Stimulated activated CD4-positive, alpha-beta T cell treated with anti-CD3 and anti-CD28 coated beads, Interleukin-15, amount 100 ng/mL, for 48 hours (primary cell): ENCODE measurements around the gene NNAT.

ENCODE experiments used
- DNase-seq, 2 donors: peaks; one replicate each; pipeline ENCODE4 v3.0.0-alpha.2; 2020; ENCODE audit warnings: low read depth in 2 of 2

The NNAT gene

DNA sequence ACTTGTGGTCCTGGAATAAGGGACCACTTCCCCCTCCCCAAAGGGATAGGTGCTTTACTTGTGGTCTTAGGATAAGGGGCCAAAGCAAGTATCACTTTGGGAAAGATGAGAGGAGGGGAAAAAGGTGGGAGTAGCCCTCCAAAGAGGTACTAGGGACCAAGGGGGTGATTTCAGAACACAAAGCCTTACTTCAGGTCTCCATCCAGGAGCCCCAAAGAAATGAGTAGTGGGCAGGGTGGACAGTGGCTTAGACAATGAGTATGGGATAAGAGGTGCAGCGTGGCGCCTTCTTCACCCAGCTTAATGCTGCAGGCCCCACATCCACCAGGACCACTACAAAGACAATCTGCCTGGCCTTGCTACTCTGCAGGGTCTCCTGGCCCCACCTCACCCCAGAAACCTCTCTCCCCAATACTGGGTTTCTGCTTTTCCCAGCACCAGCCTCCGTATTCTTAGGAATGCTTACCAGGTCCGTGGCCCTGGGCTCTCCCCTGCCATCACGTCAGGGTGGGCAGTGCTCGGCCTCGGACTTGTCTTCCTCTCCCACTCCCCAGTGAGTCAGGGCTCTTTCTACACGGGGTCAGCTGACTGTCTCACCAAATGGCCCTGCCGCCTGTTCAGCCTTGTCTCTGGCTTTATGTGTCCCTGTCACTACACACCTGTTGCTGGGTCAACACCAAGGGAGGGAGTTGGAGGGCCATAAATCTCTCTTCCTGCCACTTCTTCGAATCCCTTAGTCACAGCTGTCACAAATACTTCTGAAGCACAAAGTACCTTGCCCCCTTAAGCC, 3.1 kb downstream of the NNAT start:
- no peak for DNase-seq

DNA sequence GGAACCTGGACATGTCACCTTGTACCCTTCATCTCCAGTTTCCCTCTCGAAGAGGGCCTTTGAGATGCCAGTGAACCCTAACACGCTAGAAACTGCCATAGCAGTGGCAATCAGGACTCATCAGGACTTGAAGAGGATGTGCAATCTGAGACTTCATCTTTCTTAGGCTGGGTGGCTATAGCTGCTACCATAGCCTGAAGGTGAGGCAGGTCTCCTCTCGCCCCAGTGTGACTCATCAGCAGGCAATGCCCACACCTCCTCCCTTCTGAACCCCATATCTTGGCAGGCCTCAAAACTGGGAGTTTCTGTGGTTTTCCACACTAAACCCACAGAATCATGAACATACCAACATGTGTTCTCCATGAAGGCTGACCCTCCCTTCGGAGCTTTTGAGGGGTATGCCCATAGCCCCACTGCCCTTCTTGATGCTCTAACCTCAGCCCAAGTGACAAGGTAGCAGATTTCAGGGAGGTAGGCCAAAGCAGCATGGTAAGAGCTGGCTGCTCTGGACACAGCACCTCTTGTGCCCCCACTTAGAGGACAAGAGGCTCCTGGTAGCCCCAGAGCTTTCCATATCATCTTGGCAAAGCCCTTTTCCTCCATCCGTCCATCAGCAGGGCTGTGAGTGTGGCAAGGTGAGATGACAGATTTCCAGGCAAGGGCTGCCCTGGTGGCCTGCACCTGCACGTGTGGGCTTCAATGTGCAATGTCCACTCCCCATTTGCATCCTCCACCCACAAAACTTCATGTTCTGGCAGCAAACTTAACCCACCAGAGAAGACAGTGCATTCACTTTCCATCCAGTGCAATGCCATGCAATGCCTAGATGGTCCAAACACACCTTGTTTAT, 4.0 kb downstream of the NNAT start:
- DNase-seq = no peak

DNA sequence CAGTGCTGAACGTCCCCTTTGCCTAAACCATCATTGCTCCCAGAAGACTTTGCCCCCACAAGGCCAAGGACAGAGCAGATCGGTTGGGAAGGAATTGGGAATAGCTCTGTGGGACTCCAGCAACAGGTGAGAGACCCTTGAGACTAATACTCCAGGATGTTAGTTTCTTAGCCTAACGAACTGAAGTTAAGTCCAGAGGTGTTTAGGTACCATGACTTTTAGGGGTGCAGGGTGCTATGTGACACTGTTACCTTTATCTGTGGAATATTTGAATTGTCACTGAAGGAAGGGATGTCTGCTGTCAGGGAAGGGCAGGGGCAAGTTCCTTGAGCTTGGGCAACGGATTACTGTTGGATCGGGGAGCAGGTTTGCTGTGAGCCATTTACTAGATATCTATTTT, 4.8 kb downstream of the NNAT start:
- no peak for DNase-seq

- no peak for DNase-seq
Measured at GRCh38 chr20:37526238-37526838, 5.3 kb downstream of the NNAT start.

DNA sequence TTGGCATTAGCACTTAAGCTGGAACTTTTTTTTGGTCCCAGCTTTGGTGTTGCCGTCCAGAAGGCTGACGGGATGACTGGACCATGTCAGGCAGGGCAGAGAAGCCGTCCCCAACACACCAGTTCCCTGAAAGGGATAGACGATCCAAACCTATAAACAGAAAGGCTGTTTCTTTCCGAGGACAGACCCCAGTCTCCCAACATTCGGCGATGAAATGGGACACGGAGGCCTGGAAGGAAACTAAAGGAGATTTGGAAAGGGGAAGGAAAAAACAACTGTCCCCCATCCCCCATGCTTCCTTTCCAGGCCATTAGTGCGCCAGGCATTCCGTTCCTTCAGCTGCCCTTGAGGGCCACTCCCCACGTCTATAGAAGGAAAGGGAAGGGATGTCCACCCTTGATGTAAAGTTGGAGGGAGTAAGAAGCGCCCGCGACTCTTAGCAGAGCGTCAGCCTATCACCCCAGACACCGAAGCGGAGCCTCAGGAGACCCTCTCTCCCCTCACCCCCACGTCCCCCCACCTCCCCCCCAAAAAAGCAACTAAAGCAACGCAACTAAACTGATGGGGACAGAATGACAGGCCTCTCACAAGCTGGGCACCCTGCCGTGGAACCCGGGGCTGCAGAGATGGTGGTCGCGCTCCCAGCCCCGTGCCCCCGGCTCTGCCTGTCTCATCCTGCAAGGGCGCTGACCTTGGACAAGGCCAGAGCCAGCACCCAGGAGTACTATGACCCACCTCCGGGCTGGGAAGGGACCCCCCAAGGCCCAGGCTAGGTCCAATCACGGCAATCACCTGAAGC, 6.0 kb downstream of the NNAT start:
- no peak for DNase-seq

DNA sequence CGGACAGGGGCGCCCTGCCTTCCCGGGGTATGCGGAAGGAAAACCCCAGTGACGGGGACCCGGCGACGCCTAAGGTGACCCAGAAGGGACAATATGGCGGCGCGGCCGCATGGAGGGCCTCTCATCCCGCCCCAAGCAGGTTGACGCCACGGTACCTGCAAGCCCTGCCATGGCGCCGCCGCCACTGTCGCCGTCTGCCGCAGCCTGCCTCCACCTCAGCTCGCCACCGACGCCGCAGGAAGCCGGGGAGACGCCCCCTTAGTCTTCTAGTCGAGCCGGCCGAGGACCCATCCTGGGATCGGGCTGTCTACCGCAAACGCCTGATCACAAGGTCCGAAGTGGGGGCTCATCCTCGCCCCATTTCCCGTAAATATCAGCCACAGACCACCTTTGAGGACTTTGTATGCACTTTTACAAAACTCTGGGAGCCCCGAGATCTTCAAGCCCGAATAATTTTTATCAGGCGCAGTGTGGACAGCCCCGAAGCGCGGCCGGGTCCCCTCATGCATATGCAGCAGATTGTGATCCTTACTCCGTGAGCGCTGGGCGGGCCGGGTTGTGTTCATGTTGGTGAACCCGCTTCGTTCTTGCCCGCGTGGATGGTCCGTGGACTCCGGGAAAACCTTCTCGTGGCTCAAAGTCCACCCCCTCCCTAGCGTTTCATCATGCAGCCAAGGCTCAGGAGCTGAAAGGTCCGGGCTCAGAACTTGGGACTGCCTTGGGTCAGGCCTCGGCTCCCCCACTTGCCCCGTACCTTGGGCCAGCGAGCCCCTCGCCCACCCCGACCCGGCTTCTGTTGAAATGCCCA, 6.8 kb downstream of the NNAT start, which contains the start of gene BLCAP:
TSS of gene BLCAP (minus strand) at position 239 of the 808 bp plus-strand sequence. CDS start 8,702 bp downstream, outside the sequence.
- peak; percentile 83 to 84 for DNase-seq

- DNase-seq = no peak
Measured at GRCh38 chr20:37528446-37529213, 7.6 kb downstream of the NNAT start.

GRCh38 chr20:37529214-37529967, 8.3 kb downstream of the NNAT start:
- DNase-seq = no peak

- DNase-seq = no peak
Measured at GRCh38 chr20:37529968-37530600, 9.0 kb downstream of the NNAT start.

- no peak for DNase-seq
Measured at GRCh38 chr20:37530696-37531095, 9.6 kb downstream of the NNAT start.

DNA sequence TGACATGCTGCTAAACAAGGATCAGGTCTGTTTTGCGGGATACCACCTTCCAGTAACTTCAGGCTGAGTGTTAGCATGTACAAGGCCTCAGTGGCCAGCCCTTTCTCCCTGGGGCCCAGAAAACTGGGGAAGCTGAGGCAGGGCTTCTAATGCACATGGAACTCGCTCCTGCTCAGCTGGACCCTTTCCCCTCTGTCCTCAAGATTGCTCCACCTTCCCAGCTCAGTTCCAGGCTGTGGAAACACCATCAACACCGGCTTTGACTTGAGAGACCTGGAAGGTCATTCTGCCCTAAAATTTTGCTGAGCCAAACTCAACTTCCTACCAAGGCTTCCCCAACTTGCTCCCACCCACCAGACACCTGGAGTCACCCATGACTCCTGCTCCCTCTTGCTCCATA, 10.8 kb downstream of the NNAT start:
- no peak for DNase-seq

DNA sequence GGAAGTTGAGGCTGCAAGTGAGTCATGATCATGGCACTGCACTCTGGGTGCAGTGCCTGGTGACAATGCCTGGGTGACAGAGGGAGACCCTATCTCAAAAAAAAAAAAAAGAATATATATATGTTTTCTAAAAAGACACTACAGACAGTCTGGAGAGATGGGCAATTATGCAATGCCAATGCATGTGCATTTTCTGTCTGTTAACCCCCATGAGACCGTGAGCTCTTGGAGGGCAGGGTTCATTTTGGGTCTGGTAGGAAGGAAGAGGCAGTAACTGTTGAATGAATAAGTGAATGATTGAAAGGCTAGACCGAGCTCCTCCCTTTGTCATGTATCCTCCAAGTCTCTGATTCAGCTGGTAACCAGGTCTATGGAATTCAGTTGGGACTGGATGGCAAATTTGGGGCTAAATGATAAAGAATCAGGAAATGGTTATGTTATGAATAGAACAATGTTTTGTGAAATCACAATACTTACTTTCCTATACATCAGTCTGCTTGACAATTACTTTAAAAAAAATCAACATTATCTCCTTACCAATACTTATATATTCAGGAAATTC, 12.2 kb downstream of the NNAT start:
- no peak for DNase-seq

DNA sequence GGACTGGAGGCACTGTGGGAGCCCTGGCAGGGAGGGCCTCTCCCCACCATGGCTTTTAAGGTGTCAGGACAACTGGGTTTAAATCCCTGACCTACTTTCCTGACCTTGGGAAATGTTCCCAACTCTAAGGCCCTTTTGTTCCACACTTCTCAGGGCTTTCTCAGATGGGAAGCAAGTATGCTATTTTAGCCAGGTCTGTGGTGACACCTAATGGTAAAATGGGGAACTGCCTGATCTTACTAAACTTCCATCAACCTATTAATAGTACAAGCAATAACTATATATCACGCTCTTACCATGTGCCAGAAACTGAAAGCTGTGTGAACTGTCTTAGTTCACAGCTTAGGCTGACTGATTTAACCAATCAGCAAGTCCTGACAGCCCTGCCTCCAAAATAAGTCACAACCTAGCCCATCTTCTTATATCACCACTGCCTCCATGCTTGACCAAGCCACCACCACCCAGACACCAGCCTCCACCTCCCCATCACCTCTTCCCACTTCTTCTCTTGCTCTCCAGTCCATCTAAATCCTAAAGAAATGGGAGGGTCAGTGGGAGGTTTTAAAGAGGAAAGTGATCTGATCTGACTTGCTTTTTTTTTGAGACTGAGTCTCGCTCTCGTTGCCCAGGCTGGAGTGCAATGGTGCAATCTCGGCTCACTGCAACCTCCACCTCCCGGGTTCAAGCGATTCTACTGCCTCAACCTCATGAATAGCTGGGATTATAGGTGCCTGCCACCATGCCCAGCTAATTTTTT, 13.5 kb downstream of the NNAT start:
- no peak for DNase-seq

- no peak for DNase-seq
Measured at GRCh38 chr20:37535443-37536132, 14.5 kb downstream of the NNAT start.

DNA sequence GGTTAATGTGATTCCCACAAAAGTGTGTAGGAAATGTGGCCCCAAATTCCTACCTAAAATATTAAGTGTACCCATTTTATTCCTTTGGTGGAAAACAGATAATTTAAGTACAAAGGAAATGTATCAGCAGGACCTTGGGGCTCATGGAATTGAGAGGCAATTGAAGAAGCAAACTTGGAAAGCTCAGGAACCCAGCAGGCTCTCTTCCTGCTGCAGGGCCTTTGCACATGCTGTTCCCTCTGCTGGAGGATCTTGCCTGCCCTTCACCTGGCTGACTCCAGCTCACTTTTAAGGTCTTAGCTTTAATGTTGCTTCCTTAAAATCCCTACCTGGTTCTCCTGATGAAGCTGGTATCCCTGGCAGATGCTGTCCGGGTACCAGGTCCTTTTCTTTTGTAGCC, 16.5 kb downstream of the NNAT start:
- no peak for DNase-seq

DNA sequence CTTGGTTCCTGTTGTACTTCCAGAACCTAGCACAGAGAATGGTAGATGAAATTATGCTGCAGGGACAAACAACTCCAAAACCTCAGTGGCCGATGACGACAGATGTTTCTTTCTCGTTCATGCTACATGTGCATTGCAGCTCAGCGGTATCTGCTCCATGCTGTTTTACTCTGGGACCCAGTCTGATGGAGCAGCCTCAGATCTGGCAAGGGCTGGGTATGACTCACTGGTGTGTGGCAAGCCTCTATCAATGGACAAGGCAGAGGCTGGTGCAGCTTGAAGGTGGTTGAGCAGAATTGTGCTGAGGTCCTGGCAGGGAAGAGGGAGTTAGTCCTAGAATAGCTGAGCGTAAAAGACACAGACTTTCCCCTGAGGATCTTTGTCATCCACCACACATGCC, 17.0 kb downstream of the NNAT start:
- no peak for DNase-seq

DNA sequence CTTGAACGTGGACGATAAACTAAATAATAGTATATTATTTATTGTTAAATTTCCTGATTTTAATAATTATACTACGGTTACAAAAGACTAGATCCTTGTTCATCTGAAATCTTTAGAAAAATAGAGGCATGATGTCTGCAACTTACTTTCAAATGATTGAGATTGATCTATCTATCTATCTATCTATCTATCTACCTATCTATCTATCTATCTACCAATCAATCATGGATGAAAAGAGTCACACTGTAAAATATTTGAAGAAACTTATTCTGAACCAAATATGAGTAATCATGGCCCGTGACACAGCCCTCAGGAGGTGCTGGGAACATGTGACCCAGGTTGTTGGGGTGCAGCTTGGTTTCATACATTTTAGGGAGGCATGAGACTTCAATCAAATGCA, 18.4 kb downstream of the NNAT start:
- DNase-seq = no peak
